Measurements from ENCODE around the gene BRD2. TPM values are rescaled to one million over a fixed set of nuclear protein-coding genes. Genes with fewer than 3 reads are reported as not detected.

Gene BRD2
- total RNA-seq, 1 experiment from 2014 or later: 171 TPM

DNA sequence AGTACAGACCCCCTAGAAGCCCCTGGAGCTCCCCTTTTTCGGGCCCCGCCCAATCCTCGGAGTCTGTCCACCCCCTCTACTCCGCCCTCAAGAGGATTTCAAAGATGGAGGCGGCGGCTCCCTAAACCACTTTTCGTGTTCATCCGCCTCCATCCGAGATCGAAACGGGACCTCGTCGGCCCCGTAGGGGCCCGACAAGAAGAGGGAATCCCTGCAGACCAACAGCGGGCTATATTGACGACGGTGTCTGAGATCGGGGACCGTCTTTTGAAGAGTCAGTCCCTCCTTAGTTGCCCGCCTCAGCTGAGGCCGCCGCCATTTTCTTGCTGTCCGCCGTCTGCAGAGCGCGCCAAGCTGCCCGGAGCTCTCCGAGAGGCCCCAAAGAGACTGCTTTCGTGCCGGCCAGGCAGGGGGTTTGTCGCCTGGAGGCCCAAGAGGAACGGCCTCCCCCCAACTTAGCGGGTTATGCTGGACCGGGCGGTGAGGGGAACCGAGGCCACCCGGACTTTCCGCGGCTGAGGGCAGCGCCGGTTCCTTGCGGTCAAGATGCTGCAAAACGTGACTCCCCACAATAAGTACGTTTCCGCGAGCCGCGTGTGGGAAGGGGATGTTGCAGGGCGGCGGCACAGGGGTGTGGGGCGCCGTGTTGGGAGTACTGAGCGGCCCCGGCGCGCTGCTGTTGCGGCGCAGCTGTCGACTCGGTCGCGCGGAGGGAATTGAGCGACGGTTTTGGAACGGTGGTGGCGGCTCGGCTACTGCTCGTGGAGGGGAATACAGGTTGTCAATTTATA lies 4.2 kb downstream of the BRD2 start:
- Histone ChIP-seq H3K79me2 (ENCODE audit: low read length) (peaks cover 82% of the 10 kb centered on the region), H3K9me2 (replicated peaks; ENCODE audit: low read length) (no peaks in the 10 kb centered on the region), H3F3A (ENCODE audit: low read length, unreplicated experiment) (peaks cover under 1% of the 10 kb centered on the region), H3K4me2 (ENCODE audit: low read length) (peak overlapping the region; percentile 94), H3K9ac (ENCODE audit: low read length) (peak overlapping the region; percentile 82), H3K4me1 (ENCODE audit: insufficient read depth, low read length) (peaks cover 45% of the 10 kb centered on the region), H2AFZ (ENCODE audit: low read length) (no peak overlapping the region), H3K36me3 (ENCODE audit: low read depth, low read length) (peaks cover 55% of the 10 kb centered on the region), H3K27ac (ENCODE audit: low read length) (0 out of 2 replicates have a peak overlapping the region, but pooled peaks have one; percentile 99), H3K4me3 (ENCODE audit: low read length) (peak overlapping the region; percentile 98), H4K20me1 (ENCODE audit: low read length) (peaks cover 54% of the 10 kb centered on the region), H3K27me3 (ENCODE audit: low read length) (no peaks in the 10 kb centered on the region), H3K9me3 (ENCODE audit: low read length) (no peaks in the 10 kb centered on the region)
- POLR2A ChIA-PET (ENCODE audit: unreplicated experiment): interaction anchor here (0.6 to 2.6 kb wide), 12 partner anchors 8 to 895 kb away, joined by 3 to 59 read pairs (median 8); partner anchors contain the start of genes HLA-DMA, PSMB9, RPS18 and TAP1
- ATAC-seq (no peak), DNase-seq (no peak)
- intact Hi-C loops (cut with micrococcal nuclease): loop anchor here (5.0 kb wide), 1 partner anchor 775 kb away; no protein-coding TSS in a partner anchor
- CTCF ChIA-PET: interaction anchor here (0.5 to 2.2 kb wide), 4 partner anchors 12 to 1320 kb away, joined by 5 to 40 read pairs (median 12); partner anchors contain the start of gene HLA-DMA
- TF ChIP-seq, protein P1, sequence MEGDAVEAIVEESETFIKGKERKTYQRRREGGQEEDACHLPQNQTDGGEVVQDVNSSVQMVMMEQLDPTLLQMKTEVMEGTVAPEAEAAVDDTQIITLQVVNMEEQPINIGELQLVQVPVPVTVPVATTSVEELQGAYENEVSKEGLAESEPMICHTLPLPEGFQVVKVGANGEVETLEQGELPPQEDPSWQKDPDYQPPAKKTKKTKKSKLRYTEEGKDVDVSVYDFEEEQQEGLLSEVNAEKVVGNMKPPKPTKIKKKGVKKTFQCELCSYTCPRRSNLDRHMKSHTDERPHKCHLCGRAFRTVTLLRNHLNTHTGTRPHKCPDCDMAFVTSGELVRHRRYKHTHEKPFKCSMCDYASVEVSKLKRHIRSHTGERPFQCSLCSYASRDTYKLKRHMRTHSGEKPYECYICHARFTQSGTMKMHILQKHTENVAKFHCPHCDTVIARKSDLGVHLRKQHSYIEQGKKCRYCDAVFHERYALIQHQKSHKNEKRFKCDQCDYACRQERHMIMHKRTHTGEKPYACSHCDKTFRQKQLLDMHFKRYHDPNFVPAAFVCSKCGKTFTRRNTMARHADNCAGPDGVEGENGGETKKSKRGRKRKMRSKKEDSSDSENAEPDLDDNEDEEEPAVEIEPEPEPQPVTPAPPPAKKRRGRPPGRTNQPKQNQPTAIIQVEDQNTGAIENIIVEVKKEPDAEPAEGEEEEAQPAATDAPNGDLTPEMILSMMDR (conservative IDR thresholded peaks at IDR 0.05; ENCODE audit: low read depth, low read length): no peak
- TF ChIP-seq EZH2phosphoT487 (IDR thresholded peaks at IDR 0.05; ENCODE audit: borderline replicate concordance, low read length) (no peak), EZH2 (IDR thresholded peaks at IDR 0.05; ENCODE audit: low read length, unreplicated experiment) (no peak)
- BruUV-seq (replicated peaks): TSS peak; percentile 33

DNA sequence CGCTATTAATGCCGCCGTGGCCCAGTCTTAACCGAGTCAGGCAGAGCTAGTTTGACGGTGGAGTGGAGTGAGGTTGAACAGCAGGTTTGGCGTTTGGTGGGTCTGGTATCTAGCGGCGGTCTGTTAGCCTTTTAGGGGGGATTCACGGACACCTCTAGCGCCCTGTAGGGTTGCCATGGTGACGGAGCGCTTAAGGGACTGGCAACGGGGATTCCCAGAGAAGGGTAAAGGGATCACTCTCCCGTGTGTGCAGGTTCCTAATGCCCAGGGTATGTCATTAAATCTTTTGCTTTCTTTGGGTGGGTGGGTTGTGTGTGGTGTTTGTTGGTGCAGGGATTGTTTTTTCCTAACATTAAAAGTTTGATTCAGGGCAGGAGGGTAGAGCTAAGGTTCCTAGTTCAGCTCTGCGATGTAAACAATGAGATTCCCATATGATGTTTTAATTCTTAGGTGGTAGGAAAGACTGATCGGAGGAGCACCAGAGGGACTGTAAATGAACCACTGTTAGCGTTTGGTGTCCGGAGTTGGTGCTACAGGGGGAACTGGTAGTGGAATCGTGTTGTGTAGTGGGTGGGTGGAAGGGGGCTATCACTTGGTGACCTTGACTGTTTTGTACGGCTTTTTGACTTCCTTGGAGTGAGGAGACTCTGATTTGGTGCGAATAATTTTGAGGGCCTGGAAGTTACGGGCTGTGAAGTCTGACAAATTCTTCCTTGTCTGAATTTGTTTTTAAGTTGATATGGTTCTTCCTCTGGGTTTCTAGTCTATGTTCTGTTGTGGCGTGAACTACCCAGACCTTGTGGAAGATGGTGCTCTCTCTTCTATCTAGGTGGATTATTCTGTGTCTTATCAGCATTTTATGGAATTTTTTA lies 5.0 kb downstream of the BRD2 start:
- Histone ChIP-seq H3K4me1 (ENCODE audit: insufficient read depth, low read length) (peaks cover 39% of the 10 kb centered on the region), H3K27ac (ENCODE audit: low read length) (no peak overlapping the region), H3K4me3 (ENCODE audit: low read length) (peak overlapping the region; percentile 98), H3K9me3 (ENCODE audit: low read length) (no peaks in the 10 kb centered on the region), H3K79me2 (ENCODE audit: low read length) (peaks cover 84% of the 10 kb centered on the region), H3K4me2 (ENCODE audit: low read length) (peak overlapping the region; percentile 94), H3F3A (ENCODE audit: low read length, unreplicated experiment) (peaks cover 9% of the 10 kb centered on the region), H3K9ac (ENCODE audit: low read length) (peak overlapping the region; percentile 82), H4K20me1 (ENCODE audit: low read length) (peaks cover 63% of the 10 kb centered on the region), H3K9me2 (replicated peaks; ENCODE audit: low read length) (no peaks in the 10 kb centered on the region), H2AFZ (ENCODE audit: low read length) (no peak overlapping the region), H3K27me3 (ENCODE audit: low read length) (no peaks in the 10 kb centered on the region), H3K36me3 (ENCODE audit: low read depth, low read length) (peaks cover 63% of the 10 kb centered on the region)
- TF ChIP-seq, protein P1 (conservative IDR thresholded peaks at IDR 0.05; ENCODE audit: low read depth, low read length): no peak
- no peak for TF ChIP-seq EZH2phosphoT487 (IDR thresholded peaks at IDR 0.05; ENCODE audit: borderline replicate concordance, low read length)
- intact Hi-C loops (cut with micrococcal nuclease): loop anchor here (5.0 kb wide), 1 partner anchor 776 kb away; no protein-coding TSS in a partner anchor
- no peak for ATAC-seq
- DNase-seq: peak; percentile 27
- BruUV-seq (replicated peaks): no TSS peak
- ChIA-PET POLR2A (ENCODE audit: unreplicated experiment) (interaction anchor here (0.6 to 0.7 kb wide), 2 partner anchors 41 to 1426 kb away, joined by 3 to 4 read pairs; partner anchors contain the start of gene NFKBIL1), CTCF (interaction anchor here (1.9 kb wide), 1 partner anchor 11 kb away, joined by 11 read pairs; no protein-coding TSS in a partner anchor)
